ENCODE measurements around the gene CST5.
A peak's percentile ranks its signal among the peaks of the same experiment; 100 is the strongest.

The CST5 gene

GRCh38 chr20:23879328-23879798 lies at the start of gene CST5:
TSS of gene CST5 (minus strand) at chr20:23879748. CDS start at chr20:23879676, 72 bp downstream.
- in situ Hi-C loops (cut with HindIII; ENCODE audit: low pct_unique_long_range_greater_than_20kb, low sequenced_read_pairs), result no loop called here
- no peak for DNase-seq (ENCODE audit: low read depth in 1 of 2, low spot score in 1 of 2)

GRCh38 chr20:23928788-23929187 lies 49.2 kb upstream of the CST5 start:
- DNase-seq (ENCODE audit: low read depth in 1 of 2, low spot score in 1 of 2), result peak in 1 of 2 experiments; percentile 17
- no peak for TF ChIP-seq JUND (IDR thresholded peaks at IDR 0.05; ENCODE audit: low read depth)
- in situ Hi-C loops (cut with HindIII; ENCODE audit: low pct_unique_long_range_greater_than_20kb, low sequenced_read_pairs), result no loop called here

More at GRCh38 chr20:23879328-23879798, at the start of gene CST5:
- TF ChIP-seq JUND (IDR thresholded peaks at IDR 0.05; ENCODE audit: low read depth), result no peak

GRCh38 chr20:23928353-23928752 lies 48.8 kb upstream of the CST5 start:
- TF ChIP-seq JUND (IDR thresholded peaks at IDR 0.05; ENCODE audit: low read depth), result no peak
- in situ Hi-C loops (cut with HindIII; ENCODE audit: low pct_unique_long_range_greater_than_20kb, low sequenced_read_pairs), result no loop called here
- DNase-seq (ENCODE audit: low read depth in 1 of 2, low spot score in 1 of 2), result no peak

GRCh38 chr20:23926944-23927872 lies 47.7 kb upstream of the CST5 start:
- TF ChIP-seq JUND (IDR thresholded peaks at IDR 0.05; ENCODE audit: low read depth), result no peak
- in situ Hi-C loops (cut with HindIII; ENCODE audit: low pct_unique_long_range_greater_than_20kb, low sequenced_read_pairs), result no loop called here
- DNase-seq (ENCODE audit: low read depth in 1 of 2, low spot score in 1 of 2), result no peak

- no peak for TF ChIP-seq JUND (IDR thresholded peaks at IDR 0.05; ENCODE audit: low read depth)
- in situ Hi-C loops (cut with HindIII; ENCODE audit: low pct_unique_long_range_greater_than_20kb, low sequenced_read_pairs), result no loop called here
- no peak for DNase-seq (ENCODE audit: low read depth in 1 of 2, low spot score in 1 of 2)
Measured at GRCh38 chr20:23926526-23926880, 47.0 kb upstream of the CST5 start.

- in situ Hi-C loops (cut with HindIII; ENCODE audit: low pct_unique_long_range_greater_than_20kb, low sequenced_read_pairs), result no loop called here
- TF ChIP-seq JUND (IDR thresholded peaks at IDR 0.05; ENCODE audit: low read depth), result no peak
- DNase-seq (ENCODE audit: low read depth in 1 of 2, low spot score in 1 of 2), result no peak
Measured at GRCh38 chr20:23925789-23926525, 46.4 kb upstream of the CST5 start.

- no peak for DNase-seq (ENCODE audit: low read depth in 1 of 2, low spot score in 1 of 2)
- no peak for TF ChIP-seq JUND (IDR thresholded peaks at IDR 0.05; ENCODE audit: low read depth)
- in situ Hi-C loops (cut with HindIII; ENCODE audit: low pct_unique_long_range_greater_than_20kb, low sequenced_read_pairs), result no loop called here
Measured at GRCh38 chr20:23924751-23925150, 45.2 kb upstream of the CST5 start.

GRCh38 chr20:23923891-23924435 lies 44.4 kb upstream of the CST5 start:
- in situ Hi-C loops (cut with HindIII; ENCODE audit: low pct_unique_long_range_greater_than_20kb, low sequenced_read_pairs), result no loop called here
- no peak for TF ChIP-seq JUND (IDR thresholded peaks at IDR 0.05; ENCODE audit: low read depth)
- DNase-seq (ENCODE audit: low read depth in 1 of 2, low spot score in 1 of 2), result no peak

GRCh38 chr20:23923311-23923710 lies 43.8 kb upstream of the CST5 start:
- no peak for DNase-seq (ENCODE audit: low read depth in 1 of 2, low spot score in 1 of 2)
- in situ Hi-C loops (cut with HindIII; ENCODE audit: low pct_unique_long_range_greater_than_20kb, low sequenced_read_pairs), result no loop called here
- no peak for TF ChIP-seq JUND (IDR thresholded peaks at IDR 0.05; ENCODE audit: low read depth)

- no peak for DNase-seq (ENCODE audit: low read depth in 1 of 2, low spot score in 1 of 2)
- TF ChIP-seq JUND (IDR thresholded peaks at IDR 0.05; ENCODE audit: low read depth), result no peak
- in situ Hi-C loops (cut with HindIII; ENCODE audit: low pct_unique_long_range_greater_than_20kb, low sequenced_read_pairs), result no loop called here
Measured at GRCh38 chr20:23920408-23921325, 41.1 kb upstream of the CST5 start.

- TF ChIP-seq JUND (IDR thresholded peaks at IDR 0.05; ENCODE audit: low read depth), result no peak
- DNase-seq (ENCODE audit: low read depth in 1 of 2, low spot score in 1 of 2), result no peak
- in situ Hi-C loops (cut with HindIII; ENCODE audit: low pct_unique_long_range_greater_than_20kb, low sequenced_read_pairs), result no loop called here
Measured at GRCh38 chr20:23918896-23919295, 39.3 kb upstream of the CST5 start.

All from T47D (cell line).